Coronary artery (tissue), 2 donors: ENCODE measurements around the gene SLC6A11.

ENCODE experiments used
- DNase-seq: peaks from one replicate; pipeline ENCODE4 v3.0.0-alpha.2; 2017; ENCODE audit warnings: low spot score
- H3K27ac ChIP-seq, 2 donors: fragments of 200-600 bp; sonication (generic); one replicate each; pipeline ENCODE4 v1.5.1; 2016 to 2019
- H3K4me3 ChIP-seq: fragments of 200-600 bp; sonication (generic); 2 replicates; pipeline ENCODE4 v1.5.1; 2016; ENCODE audit warnings: mild to moderate bottlenecking, moderate library complexity
- TF ChIP-seq, protein P1 (sequence below): fragments of 200-600 bp; sonication (generic); IDR thresholded peaks from one replicate; pipeline ENCODE4 v1.5.1; 2019; ENCODE audit warnings: antibody characterized with exemption

The SLC6A11 gene

GRCh38 chr3:10988991-10989484 lies 173.0 kb downstream of the SLC6A11 start:
- no peak overlapping the region for H3K27ac ChIP-seq

More at GRCh38 chr3:10988991-10989484, 173.0 kb downstream of the SLC6A11 start:
- H3K4me3 ChIP-seq = no peak overlapping the region
- no peak for DNase-seq
- TF ChIP-seq, protein P1, sequence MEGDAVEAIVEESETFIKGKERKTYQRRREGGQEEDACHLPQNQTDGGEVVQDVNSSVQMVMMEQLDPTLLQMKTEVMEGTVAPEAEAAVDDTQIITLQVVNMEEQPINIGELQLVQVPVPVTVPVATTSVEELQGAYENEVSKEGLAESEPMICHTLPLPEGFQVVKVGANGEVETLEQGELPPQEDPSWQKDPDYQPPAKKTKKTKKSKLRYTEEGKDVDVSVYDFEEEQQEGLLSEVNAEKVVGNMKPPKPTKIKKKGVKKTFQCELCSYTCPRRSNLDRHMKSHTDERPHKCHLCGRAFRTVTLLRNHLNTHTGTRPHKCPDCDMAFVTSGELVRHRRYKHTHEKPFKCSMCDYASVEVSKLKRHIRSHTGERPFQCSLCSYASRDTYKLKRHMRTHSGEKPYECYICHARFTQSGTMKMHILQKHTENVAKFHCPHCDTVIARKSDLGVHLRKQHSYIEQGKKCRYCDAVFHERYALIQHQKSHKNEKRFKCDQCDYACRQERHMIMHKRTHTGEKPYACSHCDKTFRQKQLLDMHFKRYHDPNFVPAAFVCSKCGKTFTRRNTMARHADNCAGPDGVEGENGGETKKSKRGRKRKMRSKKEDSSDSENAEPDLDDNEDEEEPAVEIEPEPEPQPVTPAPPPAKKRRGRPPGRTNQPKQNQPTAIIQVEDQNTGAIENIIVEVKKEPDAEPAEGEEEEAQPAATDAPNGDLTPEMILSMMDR = no peak
